NCI-H1436 treated with DMSO at 0.1 percent for 48 hours (cell line): Measurements from ENCODE around the gene TMEM128.
"Not testable (repeated sequence)": the region's sequence is repeated elsewhere in the genome, so short reads cannot be mapped to it uniquely, and the experiment has no call there.

Experiments used
- DNase-seq: peaks from one replicate; lab custom pipeline; 2025; lab: John Stamatoyannopoulos, UW

TMEM128 gene, protein sequence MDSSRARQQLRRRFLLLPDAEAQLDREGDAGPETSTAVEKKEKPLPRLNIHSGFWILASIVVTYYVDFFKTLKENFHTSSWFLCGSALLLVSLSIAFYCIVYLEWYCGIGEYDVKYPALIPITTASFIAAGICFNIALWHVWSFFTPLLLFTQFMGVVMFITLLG

DNA sequence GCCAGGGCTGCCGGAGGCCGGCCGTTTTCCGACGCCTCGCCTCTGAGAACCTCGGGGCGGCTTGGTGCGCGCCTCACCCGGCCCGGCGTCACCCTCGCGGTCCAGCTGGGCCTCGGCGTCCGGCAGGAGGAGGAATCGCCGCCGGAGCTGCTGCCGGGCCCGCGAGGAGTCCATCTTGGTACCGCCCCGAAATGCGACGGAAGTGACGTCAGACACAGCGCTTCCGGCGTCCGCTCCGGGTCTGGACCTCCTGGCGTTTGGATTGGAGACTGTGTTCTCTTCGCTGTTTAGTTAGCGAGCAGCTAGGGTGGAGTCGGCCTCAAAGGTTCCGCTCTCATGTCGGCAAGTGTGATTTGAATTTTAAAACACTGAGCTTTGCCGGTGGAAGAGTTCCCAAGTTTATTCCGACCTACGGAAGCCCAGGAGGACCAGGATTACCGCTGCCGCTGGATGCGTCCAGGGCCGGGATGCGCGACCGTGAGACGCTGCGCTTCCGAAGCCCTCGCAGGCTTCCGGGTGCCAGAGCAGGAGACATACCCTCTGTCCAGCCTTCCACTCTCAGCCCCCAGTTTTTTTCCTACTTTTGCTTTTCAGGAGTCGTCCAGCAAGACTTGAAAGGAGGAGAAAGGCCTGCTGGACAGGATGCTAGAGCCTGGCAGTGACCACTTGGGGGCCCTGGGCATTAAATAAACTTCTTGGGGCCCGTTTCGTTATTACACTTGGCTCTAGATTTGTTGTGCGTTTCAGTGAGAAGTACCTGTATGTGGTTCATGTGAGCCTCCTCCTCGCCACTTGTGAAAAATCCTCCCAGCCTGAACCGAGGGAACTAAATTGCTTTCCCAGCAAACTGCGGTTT lies at the start of gene TMEM128:
Gene TMEM128 (minus strand): TSS at position 195 of the 856 bp plus-strand sequence. CDS start 21 bp downstream, at position 174.
- no peak for DNase-seq

DNA sequence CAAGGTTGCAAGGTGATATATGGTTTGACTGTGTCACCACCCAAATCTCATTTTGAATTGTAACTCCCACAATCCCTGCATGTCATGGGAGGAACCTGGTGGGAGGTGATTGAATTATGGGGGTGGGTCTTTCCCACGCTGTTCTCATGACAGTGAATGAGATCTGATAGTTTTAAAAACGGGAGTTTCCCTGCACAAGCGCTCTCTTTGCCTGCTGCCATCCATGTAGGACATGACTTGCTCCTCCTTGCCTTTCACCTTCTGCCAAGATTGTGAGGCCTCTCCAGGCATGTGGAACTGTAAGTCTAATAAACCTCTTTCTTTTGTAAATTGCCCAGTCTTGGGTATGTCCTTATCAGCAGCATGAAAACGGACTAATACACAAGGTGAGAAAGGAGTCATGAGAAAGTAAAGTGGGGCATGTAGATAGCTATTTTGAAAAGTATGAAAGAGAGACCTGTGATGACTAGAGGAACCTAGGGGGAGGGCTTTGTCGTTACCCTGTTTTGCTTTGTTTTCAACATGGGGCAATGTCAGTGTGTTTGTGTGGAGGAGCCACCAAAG lies 48.3 kb upstream of the TMEM128 start:
- DNase-seq, result no peak

DNA sequence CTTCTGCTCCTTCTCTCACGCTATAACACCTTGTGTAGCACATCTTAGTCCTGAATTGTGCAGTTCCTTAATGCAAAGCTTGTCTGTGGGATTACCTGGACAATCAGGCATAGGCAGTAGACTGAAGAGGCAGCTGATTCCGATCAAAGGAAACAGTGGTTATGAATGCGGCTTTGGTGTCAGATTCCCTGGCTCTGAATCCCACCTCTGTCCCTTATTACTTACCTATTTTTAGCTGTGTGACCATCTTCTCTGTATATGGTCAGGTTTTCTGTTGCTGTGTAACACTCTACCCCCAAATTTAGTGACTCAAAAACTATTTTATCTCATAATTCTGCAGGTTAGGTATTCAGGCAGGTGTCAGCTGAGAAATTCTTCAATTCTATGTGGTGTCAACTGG lies 45.3 kb upstream of the TMEM128 start:
- DNase-seq, result no peak

DNA sequence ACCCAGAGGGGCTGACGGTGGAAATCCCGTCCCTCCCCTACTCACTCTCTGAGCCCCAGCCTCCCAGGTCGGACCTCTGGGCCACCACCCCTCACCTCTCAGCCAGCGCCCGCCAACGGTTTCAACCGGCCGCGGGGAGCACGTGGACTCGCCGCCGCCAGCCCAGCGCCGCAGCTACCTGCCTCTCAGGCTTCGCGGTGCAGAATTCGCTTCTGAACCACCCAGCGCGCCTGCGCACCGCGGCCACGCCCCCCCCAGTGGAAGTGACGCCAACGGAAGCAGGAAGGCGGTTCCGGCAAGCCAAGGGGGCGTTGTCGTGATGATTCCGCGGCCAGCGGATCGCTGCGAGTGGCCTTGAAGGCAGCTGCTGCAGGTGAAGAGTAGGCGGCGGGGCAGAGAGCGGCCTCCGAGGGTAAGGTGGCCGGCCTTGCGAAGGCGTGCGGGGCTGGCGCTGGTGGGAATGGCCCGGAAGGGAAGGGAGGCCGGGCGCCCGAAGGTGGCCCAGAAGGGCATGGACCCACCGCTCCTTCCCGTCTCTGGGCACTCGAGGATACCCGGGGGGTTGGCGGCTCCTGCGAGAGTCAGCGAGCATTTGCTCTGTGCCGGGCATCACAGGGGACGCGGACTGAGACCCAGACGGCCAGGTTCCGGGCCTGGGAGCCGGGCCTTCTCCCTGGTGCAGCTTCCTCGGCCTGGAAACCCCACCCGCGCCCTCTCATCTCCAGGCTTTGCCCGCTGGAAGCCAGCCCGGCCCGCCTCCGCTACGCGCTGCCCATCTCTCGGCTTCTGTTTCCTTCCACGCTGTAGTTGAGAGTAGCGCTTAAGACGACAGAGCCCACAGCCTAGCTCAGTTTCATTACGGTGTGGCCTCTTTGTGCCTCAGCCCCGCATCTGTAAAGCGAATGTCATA lies 42.2 kb upstream of the TMEM128 start, which contains the start of the genes LYAR and ZBTB49:
Gene LYAR (minus strand): TSS at position 214 of the 910 bp plus-strand sequence. CDS start 6,412 bp downstream, outside the sequence.
Gene ZBTB49 (plus strand): TSS at position 311 of the 910 bp plus-strand sequence. CDS start 9,695 bp downstream, outside the sequence.
- DNase-seq, result no peak

DNA sequence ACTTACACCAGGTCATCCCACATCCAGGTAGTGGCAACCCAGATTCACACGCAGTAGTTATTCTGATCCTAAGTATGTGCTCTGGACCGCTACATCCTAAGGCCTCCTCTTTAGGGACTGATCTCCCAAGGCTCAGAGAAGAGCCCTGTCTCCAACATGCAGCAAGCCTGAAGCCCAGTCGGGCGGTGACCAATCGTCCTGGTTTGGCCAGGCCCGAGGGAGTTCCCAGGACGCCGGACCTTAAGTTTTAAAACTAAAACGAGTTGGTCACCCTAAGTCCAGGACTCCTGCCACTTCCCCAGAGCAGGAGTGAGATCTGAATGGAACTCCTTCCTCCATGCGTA lies 41.5 kb upstream of the TMEM128 start:
- DNase-seq, result no peak

DNA sequence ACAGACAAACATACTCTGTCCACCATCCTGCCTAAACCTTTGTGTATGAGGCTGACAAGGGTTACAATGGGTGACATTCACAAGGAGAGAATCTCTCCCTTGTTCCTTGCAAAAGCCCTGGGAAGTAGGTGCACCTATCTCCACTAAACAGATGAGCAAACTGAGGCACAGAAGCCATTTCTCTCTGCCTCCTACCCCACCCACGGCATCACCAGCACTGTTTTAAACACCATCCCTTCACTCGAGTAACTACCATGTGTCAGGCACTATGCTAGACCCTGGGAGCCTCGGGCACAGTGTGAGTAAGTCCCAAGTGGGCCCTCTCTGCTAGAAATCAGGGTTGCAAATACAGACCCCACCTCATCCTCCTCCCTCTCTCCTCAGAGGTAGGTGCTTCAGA lies 41.0 kb upstream of the TMEM128 start:
- no peak for DNase-seq

DNA sequence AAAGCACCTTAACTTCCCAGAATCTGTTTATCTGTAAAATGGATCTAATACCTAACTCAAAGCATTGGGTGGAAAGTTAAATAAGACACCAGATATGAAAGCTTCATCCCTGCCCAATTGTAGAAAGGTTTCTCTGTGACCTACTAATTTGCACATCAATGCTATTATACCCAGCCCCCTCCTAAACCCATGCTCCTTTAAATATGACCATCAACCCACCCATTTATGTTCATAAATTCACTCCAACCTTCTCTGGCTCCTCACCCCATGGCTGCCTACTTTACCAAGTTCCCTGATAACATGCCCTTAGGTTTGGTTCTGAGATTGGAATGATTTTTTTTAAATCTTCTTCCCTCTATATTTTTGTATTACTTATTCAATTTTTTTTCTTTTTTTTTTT lies 40.1 kb upstream of the TMEM128 start:
- no peak for DNase-seq

DNA sequence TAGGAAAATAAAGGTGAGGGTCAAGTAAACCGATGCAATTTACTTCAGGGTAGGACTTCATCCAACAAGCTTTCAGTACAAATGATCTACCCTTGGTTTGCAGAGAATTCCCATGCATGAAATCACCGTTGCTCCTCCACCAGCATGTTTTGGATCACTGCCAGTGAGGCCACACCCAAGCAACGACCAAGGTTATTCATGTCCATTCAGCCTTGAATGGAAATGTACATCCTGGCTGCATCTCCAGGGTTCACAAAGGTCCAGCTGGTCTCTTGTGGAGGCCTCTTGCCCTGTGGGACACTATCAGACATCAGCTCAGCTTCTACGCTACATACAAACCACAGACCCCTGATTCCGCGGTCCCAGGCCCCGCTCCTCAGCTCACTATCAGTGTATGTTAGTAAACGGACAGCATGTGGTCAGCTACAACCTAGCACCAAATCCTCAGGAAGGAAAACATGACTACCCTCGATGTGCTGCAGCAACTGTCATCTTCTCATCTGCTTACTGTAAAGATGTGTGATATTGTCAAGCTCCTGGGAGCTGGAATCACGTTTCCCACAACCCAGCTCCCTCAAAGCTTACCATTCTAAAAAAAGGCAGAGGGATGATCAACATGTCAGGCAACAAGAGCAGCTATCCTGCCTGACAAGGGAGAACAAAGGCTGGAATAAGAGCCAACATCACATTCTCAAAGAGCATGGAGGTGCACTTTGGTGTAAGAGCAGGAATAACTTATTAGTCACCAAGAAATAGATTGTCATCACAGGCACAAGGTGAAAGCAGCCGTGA lies 37.0 kb upstream of the TMEM128 start:
- no peak for DNase-seq

DNA sequence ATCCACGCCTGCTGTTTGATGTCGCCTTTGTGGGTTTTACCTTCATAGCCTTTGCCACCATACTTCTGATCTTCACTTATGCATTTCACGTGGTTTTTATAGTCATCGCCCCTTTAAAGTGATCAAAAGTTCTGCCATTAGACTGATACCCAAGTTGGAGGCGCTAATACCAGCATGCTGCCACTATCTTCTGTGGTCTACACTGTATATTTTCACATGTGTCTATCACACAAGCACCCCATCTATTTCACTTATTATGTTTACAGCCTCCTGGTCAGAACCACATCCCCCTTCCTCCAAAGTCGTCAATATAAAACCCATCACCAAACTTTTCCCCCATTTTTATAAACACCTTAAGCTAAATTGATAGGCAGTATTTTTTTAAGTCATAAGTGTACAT lies 33.8 kb upstream of the TMEM128 start:
- no peak for DNase-seq

DNA sequence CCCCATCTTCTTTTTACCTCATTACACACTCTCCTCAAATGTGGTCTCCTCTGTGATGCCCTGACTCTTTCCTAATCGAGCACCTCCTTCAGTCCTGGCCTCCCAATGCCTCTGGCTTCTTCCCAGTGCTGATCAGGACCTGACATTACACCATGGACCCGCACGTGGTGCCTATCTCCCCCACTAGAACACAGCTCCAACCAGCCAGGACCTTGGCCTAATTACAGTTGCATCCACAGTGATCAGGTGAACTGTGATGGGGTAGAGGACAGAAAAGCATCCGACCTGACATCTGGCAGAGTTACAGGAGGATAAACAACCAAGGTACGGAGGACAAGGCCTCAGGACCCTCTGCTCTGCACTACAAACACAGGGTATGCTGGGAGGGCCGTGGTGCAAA lies 29.5 kb upstream of the TMEM128 start:
- DNase-seq, result no peak

DNA sequence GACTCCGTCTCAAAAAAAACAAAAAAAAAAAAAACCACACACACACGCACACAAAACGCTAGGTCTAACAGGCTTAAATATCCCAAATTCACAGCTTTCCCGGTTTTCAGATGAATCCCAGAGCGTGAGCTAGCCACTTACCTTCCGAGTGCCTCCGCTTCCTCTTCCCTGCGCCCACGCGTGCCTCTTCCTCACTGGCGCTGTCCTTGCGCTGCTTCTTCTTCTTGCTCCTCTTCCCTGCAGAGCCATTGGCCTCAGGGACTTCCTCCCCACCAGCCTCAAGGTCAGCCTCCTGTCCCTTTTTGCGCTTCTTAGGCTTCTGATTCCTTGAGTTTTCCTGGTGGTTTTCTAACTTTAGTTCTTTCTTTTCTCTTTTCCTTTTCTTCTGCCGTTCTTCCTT lies 26.2 kb upstream of the TMEM128 start:
- no peak for DNase-seq

DNA sequence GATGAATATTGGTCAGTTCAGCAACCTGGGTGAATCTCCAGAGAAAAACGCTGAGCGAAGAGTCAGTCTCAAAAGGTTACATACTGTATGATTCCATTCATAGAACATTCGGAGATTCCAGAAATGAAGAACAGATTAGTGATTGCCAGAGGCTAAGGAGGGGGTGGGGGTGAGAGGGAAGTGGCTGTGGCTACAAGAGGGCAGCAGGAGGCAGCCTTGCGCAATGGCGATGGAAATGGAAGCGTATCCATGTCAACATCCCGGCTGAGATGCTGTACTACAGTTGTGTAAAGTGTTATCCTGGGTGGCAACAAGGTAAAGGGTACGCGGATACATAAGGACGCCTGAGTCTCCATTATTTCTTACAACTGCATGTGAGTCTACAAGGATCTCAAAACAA lies 23.9 kb upstream of the TMEM128 start:
- DNase-seq, result no peak

DNA sequence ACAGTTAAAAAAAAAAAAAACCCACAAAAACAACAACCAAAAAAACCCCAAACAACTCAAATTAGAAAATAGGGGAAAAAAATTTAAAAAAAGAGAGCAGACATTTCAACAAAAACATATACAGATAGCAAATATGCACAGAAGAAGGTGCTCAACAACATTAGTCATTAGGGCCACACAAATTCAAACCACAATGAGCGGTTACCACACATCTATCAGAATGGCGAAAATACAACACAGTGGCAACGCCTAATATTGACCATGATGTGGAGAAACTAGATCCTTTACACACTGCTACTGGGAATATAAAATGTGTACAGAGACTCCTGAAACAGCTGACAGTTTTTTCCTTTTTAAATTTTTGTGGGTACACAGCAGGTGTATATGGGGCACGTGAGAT lies 22.5 kb upstream of the TMEM128 start:
- DNase-seq, result no peak

DNA sequence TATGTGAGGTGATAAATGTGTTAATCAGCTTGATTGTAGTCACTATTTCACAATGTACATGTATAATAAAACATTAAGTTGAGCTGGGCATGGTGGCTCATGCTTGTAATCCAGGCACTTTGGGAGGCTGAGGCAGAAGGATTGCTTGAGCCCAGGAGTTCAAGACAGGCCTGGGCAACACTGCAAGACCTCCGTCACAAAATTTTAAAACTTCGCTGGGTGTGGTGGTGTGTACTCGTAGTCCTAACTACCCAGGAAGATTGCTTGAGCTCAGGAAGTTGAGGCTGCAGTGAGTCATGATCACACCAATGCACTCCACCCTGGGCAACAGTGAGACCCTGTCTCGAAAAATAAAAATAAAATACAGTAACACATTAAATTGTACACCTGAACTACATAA lies 21.8 kb upstream of the TMEM128 start:
- no peak for DNase-seq

DNA sequence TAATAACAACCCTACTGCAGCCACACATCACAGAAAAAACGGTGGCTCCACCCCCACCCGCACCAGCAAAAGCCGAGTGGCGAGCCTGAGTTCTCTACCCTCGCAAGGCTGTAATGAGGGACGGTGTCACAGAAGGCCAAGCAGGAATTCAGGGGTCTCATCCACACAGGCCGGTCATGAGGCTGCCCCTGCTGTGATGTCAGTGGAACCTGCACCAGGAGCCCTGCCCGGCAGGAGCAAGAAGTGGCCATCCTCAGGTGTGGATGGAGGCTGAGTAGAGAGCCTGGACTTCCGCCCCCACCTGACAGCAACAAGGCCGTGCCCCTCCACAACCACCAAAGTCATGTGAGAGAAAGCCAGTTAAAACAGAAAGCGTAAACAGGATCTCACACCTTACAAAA lies 21.3 kb upstream of the TMEM128 start:
- DNase-seq, result no peak

DNA sequence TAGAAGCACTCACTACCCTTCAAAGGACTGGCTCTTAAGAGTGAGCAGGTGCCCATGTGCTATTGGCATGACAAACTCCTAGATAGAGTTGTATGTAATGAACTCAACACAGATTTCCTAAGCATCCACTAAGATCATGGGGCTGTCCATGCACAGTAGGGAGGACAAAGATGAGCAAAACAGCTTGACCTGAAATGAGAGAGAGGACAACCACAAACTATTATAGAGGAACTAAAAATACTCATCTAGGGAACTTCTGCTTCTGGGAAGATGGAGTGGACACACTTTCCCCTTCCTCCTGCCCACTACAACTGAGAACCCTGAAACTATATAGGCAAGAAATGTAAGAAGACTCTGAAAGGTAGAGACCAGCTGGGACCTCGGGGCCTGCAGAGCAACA lies 20.8 kb upstream of the TMEM128 start:
- DNase-seq, result no peak

DNA sequence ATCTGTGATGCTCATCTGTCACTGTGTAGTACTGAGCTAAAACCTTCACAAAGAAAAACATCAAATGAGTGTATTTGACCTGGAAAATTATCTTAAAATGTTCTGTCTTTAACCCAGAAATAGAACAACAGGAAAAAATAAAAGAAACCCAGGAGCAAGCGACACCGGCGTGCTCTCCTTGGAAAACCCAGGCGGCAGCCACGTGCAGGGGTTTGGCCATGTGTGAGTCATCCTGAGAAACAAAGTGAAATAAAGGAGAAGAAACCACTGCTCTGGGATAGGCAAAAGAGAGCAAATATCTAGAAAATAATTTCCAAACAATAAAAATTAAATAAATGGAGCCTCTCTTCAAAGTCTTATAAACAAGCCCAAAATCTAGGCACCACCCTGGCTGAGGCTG lies 20.0 kb upstream of the TMEM128 start:
- no peak for DNase-seq

DNA sequence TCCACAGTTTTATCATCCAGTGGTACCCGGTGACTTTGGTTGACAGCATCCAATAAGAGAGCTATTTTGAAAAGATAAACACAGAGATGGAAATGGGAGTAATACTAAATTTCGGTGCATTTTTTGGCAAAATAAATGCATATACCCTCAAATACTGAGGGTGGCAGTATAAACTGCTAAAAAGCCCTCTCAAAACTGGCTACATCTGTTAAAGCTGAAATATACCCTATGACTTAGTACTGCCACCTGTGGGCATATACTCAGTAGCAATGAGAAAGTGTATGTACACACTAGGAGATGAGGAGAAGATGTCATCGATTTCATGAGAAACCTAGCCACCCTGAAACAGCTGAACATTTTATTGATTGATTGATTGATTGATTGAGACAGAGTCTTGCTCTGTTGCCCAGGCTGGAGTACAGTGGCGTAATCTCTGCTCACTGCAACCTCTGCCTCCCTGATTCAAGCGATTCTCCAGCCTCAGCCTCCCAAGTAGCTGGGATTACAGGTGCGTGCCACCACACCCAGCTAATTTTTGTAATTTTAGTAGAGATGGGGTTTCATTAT lies 12.2 kb upstream of the TMEM128 start:
- DNase-seq, result no peak

DNA sequence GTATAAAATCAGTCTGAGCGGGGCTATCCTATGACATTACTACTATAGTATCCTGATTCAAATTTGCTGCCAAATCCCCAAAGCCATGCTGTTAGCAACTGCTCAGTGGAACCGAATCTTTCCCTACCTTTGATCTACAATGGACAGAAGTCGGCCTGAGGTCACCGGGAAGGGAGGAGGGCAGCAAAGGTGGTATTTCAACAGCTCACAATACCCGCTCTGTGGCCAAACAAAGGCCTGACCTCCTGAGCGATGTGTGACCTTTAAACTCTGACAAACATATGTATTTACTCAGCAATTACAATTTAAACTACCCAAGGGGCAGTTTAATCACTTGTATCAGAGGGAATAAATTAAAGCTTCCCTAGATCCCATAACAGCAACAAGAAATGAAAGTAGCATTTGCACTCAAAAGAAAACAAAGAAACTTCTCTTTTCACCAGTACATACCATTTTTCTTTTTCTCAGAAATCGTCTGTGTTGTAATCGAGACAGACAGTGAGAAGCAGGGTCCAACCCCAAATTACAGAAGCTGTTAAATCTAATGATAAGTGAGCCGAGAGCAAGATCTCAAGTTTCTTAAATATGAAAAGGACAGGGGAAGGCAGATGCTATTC lies 11.6 kb upstream of the TMEM128 start:
- DNase-seq, result no peak

DNA sequence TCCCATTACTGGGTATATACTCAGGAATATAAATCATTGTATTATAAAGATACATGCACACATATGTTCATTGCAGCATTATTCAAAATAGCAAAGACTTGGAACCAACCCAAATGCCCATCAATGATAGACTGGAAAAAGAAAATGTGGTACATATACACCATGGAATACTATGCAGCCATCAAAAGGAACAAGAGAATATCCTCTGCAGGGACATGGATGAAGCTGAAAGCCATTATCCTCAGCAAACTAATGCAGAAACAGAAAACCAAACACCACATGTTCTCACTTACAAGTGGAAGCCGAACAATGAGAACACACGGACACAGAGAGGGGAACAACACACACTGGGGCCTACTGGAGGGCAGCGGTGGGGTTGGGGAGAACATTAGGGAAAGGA lies 9.7 kb upstream of the TMEM128 start:
- not testable (repeated sequence) for DNase-seq

DNA sequence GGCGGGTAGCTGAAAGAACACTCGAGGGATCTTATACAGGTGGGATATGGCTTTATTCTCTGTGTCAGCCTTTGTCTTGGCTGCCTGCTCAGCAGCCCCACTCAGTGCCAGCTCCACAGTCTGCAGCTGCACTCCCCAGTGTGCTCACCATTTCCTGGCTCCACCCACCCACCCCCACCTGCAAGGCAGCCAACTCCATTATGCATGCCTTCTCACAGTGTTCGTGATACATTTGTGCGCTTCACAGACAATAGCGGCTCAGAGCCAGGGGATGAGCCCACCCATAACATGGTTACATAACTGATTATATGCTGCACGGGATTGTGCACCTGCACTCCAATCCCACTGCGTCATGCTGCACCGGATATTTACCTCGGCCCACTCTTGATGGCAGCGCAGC lies 8.8 kb upstream of the TMEM128 start:
- no peak for DNase-seq
